Erythroblast (primary cell): Measurements from ENCODE around the gene MKLN1.

Experiments used
- GATA1 ChIP-seq: IDR thresholded peaks from 2 replicates; pipeline ENCODE4 v1.6.1; 2011; ENCODE audit warnings: low read depth, mild to moderate bottlenecking, control low read depth, low read length, moderate library complexity
- POLR2A ChIP-seq: IDR thresholded peaks from 2 replicates; pipeline ENCODE4 v1.6.1; 2011; ENCODE audit warnings: mild to moderate bottlenecking, low read length

GRCh38 chr7:131540491-131541162 is 213.0 kb downstream of the MKLN1 start:
- TF ChIP-seq POLR2A (no peak), GATA1 (no peak)
